Activated CD4-positive, alpha-beta T cell treated with anti-CD3 and anti-CD28 coated beads, Interleukin-10, Interleukin-2, amounts not matched to agents 100 ng/mL and 50 ng/mL, durations not matched to agents 16 hours and 8 hours (primary cell): ENCODE results near the gene ARMC7.

Experiments used
- DNase-seq: peaks from one replicate; pipeline ENCODE4 v3.0.0-alpha.2; 2020

Gene ARMC7

DNA sequence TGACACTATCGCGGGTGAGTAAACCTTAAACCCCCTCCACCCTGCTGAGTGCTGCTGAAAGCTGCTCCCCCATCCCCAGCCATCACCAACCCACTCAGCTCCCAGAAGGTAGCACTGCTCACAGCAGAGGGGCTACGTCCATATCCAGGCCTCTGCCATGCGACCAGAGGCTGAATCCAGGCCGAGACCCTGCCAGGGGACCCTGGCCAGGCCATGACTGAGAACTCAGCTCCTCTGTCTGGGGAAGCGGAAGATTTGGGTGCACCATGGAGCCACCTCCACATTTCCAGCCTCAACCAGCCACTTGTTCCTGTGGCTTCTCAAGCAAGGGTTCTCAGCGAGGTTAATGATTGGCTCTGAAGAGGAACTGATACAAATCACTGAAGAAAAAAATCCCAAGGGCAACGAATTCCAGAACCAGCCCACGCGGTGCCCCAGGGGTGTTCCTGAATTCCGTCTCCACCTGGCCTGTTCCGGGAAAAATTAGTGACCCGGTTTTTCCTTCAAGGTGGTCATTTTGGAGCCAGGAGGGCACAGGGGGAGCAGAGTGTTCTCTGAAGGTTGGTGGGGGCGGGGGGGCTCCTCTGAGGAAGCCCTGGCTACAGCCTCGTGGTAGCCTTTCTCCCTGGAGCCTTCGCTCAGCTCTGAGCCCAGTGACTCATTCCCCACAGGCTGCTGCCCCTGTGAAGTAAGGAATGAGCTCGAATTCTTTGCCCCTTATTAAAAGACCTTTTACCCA, 31.3 kb upstream of the ARMC7 start:
- DNase-seq: no peak

DNA sequence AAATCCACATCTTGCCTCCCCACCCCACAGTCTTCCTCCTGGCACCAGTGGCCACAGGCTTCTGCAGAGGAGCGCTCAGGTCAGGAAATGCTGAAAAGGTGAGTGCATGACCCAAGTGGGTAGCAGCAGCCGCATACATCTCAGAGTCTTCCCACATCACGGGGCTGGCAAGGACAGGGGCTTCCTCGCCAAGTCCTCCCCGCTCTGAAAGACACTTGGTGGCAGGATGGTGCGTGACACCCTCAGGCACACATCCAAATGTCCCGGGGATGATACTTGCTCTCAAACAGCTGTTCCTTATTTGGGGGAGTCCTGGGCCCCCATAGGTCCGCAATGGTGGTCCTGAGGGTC, 30.8 kb upstream of the ARMC7 start:
- DNase-seq: no peak

DNA sequence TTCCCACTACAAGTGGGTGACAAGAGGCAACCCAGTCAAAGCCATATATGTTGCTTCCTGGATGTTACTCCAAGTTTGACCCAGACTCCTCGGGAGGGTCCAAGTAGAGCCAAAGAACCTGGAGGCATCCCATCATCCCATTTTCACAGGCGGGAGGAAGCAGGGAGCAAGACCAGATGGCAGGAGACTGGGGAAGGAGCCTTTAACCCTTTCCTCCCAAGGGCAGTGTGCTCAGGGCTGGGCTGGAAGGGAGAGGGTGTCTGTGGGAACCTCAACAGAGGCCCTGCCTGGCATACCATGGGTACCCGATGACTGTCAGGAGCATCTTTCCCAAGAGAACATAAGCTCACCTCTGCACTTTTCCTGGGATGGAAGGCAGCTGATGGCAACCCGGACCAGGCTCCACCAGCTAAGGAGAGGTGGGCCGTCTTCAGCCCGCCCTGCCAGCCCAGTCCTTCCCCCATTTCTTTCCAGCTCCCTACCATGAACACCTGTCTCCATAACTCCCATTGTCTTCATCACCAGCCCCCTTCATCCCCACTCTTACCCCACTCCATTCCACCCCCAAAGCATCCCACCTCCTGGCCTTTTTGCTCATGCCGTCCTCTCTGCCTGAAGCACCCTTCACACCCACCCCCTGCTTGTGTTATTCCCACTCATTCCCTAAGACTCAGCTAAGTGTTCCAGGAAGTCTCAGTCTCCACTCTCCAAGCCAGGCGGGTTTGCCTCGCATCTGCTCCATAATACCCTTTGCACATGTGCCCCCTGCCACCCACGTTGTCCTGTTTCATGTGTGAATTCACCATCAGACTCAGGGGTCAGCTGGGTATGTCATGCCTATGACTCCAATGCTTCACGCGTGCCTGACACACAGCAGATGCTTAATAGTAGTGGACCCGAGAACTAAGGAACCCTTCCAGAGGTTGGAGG, 27.9 kb upstream of the ARMC7 start:
- no peak for DNase-seq

DNA sequence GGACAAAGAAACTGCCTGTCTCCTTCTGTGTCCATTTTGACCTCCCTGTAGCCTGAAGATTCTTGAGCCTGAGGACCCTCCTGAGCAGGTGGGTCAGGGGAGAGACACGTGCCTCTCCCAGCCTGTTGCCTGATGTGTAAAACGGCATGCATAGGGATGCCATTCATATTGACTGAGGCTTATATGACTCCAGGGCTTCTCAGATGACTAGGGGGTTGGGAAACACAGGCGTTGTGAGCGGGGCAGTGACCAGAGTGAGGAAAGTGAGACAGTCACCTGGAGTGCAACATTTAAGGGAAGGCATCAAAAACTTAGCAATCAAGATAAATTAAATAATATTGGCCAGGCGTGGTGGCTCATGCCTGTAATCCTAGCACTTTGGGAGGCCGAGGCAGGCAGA, 27.1 kb upstream of the ARMC7 start:
- DNase-seq: no peak

DNA sequence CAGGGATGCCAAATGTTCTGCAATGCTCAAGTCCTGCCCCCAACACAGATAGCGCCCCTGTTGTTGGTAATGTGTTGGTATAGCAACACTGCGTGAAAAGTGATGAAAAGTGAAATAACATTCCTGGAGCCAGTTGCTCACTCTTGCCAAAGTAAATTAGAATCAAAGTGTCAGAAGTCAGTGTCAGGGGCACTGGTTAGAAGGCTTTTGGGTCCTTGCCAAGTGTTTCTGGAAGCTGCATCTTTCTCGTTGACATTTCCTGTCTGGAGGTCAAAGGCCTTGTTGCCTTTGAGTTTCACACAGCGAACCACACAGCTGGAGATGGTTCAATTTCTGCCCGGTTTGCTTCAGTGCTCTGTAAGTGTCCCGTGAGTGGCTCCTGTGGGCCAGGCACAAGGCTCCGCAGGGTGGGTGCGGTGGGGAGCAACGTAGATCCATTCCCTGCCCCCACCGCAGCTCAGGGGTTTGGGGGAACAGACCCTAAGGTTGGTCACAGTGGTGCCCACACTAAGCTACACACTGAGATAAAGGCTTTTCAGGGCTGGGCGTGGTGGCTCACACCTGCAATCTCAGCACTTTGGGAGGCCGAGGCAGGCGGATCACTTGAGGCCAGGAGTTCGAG, 25.6 kb upstream of the ARMC7 start:
- DNase-seq: no peak

DNA sequence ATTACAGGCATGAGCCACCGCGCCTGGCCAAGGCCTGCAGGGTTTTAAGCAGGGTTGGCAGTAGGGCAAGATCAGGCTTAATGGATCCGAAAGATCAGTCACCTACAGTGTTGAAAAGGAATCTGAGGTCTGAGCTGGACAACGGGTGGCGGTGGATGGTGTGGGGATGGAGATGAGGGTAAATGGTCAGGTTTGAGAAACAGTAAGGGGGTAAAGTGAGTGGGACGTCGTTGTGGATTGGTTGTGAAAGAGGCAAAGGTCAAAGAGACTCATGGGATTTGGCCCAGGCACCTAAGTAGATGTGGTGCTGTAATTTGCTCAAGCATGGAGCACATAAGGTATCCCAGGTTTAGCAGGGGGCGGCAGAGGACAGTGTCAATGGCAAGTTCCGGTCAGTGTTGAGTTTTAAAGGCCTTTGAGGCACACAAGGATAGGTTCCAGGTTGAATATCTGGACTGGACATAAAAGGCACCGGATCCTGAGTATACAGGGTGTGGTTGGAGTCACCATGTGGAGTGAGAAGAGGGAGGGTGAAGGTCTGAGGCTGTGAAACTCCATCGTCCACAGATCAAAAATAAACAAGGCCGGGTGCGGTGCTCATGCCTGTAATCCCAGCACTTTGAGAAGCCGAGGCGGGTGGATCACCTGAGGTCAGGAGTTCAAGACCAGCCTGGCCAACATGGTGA, 23.1 kb upstream of the ARMC7 start:
- DNase-seq: no peak

DNA sequence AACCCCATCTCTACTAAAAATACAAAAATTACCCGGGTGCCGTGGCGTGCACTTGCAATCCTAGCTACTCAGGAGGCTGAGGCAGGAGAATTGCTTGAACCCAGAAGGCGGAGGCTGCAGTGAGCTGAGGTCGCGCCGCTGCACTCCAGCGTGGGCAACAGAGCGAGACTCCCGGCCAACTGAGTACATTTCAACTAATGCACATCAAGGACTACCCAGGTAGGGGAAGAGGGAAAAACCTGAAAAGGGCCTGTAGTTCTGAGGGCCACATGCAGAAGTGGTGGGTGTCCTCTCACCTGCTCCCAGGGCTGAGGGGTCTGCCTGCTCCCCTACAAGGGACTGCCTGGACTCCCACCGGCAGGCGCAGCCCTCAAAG, 22.6 kb upstream of the ARMC7 start:
- no peak for DNase-seq

DNA sequence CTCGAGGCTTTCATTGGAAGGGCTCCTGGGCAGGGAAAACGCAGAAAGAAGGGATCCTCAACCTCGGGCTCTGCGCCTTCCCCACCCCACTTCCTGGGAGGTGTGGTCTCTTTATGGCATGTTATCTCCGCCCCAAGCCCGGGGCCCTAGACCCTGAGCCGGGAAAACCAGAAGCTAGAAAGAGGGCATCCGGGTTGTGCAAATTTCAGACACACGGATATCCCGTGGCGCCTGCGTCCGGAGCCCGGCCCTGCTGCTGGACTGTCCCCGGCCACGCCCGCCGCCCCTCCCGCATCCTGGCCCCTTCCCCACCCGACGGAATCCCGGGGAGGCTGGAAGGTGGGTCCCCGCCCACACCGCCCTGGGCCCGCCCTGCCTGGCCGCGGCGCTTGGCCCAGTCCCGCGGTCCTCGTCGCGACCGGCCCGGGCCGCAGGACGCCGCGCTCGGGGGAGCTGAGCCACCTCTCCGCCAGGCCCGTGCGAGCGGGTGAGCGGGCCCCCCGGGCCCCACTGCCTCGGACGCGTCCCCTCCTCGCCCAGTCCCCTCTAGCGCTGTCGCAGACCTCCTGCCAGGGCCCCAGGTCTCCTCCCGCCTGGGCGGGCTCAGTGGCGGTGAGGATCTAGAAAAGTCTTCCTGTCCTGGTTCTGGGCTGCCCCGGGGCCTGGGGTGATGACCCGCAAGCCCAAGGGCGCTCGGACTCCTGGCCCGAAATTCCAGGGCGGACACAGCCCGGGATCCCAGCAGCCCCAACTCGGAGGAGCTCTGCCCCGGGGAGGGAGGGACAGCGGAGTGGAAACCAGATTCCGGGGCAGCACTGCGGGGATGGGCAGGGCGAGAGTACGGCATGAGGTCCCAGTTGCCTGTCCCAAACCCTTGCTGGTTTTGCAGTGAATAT, 22.0 kb upstream of the ARMC7 start, which contains the start of gene SLC16A5:
Gene SLC16A5, plus strand, starts transcription at position 397 of the 896 bp plus-strand sequence. CDS start 5,683 bp downstream, outside the sequence.
- DNase-seq: peak; percentile 57

DNA sequence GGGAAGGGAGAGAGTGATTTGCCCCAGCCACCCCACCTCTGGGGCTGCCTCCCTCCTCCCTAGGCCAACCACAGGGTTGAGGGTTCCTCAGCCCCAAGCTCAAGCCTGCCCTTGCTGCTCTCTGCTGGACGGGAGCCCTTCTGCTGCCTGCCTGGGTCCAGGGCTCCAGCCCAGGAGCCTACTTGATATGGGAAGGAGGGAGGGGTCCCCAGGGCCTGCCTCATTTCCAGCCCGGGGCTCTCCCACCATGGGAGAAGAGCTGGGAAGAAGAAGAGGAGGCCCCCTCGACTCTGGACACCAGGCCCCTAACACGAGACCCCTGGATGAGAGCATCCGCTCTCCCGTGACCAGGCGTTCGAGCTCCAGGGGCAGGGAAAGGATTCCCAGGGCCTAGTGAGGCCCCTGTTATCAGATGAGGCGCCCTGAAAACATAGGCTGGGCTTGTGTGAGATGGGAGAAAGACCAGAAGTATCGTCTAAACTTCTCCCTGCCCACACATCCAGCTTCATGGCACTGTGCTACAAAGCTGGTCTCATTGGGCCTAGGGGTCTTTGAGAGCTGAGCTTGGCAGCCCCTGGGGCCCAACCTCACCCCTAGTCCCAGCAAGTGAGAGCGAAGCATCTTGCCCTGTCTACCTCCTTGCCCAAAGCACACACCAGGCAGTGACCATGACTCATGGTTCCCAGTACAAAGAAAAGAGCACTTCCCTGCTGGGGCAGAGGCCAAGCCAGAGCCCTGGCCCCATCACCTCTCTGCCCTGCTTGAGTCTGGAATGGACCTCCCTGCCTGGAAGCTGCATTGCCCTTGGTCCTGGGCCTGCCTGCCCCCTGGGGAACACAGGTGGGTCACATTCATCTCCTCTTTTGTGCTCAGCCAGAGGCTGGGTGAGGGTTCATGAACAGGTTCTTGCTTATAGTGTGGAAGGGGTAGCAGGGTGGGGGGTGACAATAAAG, 21.0 kb upstream of the ARMC7 start:
- no peak for DNase-seq

DNA sequence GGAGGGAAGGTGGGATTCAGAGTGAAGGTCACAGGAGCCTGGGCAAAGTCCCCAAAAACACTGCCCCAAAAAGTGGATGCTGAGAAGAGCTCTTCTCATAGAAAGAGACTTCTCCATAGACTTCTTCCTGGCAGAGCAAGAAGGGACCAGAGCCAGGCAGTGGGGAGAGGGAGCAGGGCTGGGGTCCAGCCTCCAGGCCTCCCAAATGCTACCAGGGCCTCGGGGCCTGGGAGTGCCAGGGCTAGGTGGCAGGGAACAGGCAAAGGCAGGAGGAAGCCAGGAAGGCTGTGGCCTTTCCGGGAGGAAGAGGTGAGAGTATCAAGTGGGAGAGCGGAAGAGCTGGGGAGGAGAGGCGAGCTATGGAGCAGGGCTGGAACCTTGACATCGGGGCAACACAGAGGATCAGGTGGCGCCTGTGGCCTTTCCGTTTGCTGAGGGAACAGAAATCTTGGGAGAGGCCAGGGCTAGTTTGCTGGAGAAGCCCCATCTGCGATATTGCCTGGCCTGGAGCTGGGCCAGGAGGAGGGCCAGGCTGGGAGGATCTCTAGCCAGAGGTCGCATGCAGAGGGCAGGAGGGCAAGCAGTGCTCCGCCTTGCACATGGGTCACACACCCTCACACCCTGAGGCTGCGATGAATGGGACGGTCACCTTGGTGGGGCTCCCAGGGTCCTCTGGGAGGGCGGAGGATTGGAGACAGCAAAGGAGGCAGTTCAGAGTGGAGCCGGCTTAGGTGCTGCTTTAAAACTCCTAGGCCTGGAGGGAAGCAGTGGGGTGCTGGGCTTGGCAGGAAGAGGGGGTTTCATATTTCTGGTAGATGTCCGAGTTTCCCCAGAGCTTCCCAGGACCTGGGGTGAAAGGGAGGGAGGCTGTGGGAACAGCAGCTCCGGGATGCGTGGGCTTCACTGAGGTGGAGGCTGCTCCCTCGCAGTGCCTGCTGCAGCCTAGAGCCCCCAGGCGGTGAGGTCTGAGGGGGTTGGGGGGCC, 18.6 kb upstream of the ARMC7 start:
- no peak for DNase-seq

DNA sequence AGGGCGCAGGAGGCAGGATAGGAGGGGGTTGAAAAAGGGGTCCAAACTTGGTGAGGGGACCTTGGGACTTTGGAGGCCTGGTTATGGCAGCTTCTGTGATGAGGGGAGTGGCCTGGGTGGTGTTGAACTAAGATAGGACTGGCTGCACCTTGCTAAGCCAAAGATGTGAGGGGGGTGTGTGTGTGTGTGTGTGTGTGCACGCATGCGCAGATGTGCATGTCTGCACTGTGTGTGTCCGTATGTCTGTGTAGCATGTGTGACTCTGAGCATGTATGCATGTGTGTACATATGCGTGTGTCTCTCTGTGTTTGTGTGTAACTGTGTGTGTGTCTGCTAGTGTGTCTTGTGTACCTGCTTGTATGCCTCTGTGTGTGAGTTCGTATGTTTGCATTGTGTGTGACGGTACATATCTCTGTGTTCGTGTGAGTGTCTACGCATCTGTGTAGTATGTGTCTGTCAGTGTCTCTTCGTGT, 17.9 kb upstream of the ARMC7 start:
- no peak for DNase-seq

DNA sequence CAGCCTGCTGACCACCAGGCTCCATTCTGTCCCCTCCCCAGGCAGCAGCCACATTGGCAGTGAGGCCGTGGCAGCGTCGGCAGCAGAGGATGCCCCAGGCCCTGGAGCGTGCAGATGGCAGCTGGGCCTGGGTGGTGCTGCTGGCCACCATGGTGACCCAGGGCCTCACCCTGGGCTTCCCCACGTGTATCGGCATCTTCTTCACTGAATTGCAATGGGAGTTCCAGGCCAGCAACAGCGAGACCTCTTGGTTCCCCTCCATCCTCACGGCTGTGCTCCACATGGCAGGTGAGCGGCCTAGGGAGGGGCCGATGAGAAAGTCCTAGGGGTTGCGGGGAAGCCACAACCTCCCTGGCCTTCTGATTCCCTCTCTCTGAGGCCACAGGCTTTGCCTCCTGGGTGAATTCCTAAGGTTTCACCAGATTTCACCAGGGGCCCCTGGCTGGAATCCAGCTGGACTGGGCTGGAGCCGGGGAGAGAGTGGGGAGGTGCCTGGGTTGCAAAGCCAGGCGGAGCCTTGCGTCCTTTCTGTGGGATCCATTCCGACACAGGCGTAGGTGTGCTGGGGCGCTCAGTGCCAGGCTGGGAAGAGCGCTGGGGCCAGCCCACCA, 16.1 kb upstream of the ARMC7 start:
- DNase-seq: no peak

DNA sequence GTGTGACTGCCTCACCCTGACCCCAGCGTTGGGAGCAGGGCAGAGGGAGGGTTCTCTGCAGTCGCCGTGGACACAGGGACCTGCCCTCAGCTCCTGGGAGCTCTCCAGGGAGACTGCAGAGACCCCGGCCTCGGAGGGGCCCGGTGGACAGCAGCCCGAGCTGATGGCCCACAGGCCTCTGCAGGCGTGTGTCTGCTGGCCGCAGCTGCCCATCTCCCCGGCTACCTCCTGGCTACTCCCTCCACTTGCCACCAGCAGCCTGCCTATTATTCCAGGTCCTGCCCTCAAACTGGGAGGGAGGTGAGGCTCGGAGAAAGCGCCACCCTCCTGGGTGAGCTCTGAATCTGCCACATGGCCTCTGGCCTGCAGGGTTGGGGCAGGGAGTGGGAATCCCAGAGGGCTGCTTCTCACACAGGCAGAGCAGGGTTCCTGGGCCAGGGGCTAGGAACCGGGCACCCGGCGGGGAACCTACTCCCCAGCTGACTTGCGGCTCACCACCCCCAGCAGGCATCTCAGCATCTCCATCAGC, 14.8 kb upstream of the ARMC7 start:
- DNase-seq: no peak

DNA sequence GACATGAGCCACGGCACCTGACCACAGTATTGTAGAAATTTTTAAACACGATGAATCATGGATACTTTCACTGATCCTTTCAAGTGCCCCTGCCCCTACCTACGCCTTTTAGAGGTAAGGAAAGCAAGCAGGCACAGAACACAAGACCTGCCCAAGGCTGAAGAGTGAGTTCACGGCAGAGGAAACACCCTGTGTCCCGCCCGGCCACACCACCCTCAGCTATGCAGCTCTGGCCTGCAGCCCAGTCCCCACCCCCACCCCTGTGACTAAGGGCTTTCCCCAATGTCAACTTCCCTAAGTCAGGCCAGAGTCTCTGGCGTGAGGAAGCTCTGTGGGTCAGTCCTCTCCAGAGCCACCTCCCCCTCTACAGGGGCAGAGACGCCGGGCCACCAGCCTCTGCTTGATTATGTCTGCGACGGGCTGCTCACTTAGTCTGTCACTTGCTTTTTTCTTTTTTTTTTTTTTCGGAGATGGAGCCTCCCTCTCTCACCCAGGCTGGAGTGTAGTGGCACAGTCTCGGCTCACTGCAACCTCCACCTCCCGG, 13.6 kb upstream of the ARMC7 start:
- no peak for DNase-seq

DNA sequence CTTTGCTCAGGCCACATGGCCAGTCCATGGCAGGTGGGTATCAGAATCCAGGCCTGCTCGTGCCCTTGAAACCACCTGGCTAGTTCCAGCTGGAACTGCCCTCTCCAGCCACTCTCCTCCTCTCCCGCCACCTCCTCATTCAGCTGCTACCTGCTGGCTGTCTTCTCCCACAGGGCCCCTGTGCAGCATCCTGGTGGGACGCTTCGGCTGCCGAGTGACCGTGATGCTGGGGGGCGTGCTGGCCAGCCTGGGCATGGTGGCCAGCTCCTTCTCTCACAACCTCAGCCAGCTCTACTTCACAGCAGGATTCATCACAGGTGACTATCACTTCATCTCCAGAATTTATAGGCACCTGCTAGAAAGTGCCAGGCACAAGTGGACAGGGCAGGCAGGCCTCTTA, 11.9 kb upstream of the ARMC7 start:
- no peak for DNase-seq

DNA sequence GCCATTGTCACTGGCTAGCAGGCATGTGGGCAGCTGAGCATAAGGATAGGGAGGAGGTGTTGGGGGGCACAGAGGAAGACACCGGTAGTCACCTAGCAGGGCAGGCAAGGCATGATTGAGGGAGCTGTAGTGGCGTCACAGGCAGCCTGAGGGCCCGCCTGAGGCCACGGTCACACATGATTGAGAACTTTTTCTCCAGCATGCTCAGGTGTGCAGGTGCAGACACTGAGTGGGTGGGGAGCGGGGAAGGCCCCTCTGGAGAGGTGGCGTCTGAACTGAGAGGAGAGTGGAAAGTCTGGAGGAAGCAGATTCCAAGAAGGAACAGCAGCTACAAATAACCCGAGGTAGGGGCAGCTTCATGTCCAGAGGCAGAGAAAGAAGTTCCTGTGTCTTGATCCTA, 10.9 kb upstream of the ARMC7 start:
- no peak for DNase-seq

DNA sequence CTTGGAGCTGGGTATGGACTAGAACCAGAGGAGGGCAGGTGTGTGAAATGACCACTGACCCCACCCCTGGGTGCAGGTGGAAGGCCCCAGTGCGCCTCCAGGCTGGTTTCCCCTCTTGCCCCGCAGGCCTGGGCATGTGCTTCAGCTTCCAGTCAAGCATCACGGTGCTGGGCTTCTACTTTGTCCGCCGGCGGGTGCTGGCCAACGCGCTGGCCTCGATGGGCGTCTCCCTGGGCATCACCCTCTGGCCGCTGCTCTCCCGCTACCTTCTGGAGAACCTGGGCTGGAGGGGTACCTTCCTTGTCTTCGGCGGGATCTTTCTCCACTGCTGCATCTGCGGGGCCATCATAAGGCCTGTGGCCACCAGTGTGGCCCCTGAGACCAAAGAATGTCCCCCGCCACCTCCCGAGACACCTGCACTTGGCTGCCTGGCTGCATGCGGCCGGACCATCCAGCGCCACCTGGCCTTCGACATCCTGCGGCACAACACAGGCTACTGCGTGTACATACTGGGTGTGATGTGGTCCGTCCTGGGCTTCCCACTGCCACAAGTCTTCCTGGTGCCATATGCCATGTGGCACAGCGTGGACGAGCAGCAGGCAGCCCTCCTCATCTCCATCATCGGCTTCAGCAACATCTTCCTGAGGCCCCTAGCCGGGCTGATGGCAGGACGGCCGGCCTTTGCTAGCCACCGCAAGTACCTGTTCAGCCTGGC, 9.7 kb upstream of the ARMC7 start:
- DNase-seq: no peak

DNA sequence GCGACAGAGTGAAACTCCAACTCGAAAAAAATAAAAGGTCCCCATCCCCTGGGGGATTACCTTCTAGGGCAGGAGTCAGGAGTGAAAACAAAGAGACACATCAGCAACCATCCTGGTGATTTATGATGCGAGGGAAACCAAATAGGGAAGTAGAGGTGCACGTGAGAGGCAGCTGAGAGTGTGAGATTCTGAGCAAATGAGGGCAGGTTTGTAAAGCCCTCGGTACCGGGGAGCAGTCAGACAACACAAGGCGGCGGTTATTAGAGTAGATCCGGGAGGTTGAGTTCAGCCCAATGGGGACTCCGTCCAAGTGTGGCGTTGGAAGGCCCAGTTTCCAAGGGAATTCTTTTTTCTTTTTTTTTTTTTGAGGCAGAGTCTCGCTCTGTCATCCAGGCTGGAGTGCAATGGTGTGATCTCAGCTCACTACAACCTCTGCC, 7.4 kb upstream of the ARMC7 start:
- DNase-seq: no peak
